ENCODE results near the gene SF1. TPM values are rescaled to one million over a fixed set of nuclear protein-coding genes. Genes with fewer than 3 reads are reported as not detected.

The SF1 gene
- total RNA-seq, 1 experiment from 2014 or later: 170 TPM

DNA sequence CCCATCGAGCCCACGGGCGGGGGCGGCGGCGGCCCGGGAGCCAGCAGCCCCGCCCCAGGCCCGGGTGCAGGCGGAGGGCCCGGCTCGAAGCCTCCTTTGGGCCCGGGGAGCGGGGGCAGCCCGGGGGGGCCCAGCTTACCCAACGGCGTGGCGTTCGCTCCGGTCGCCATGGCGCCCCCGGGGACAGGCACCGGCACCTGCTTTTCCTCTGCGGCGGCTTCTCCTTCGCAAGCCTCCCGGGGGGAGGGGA, 194 bp downstream of the SF1 start:
- no peak for DNase-seq (ENCODE audit: low read depth in 1 of 2, low spot score in 2 of 2)
- peaks cover 18% of the 10 kb centered on the region for H3K4me1 ChIP-seq (replicated peaks)
- 0 out of 2 replicates have a peak, but pooled peaks cover 2% of the 10 kb centered on the region for H3K9me3 ChIP-seq (replicated peaks)
- H3K4me3 ChIP-seq: peak overlapping the region; percentile 98
- no peaks in the 10 kb centered on the region for H3K27me3 ChIP-seq (replicated peaks)
- H3K27ac ChIP-seq: peak overlapping the region; percentile 85
- peaks cover 48% of the 10 kb centered on the region for H3K36me3 ChIP-seq

DNA sequence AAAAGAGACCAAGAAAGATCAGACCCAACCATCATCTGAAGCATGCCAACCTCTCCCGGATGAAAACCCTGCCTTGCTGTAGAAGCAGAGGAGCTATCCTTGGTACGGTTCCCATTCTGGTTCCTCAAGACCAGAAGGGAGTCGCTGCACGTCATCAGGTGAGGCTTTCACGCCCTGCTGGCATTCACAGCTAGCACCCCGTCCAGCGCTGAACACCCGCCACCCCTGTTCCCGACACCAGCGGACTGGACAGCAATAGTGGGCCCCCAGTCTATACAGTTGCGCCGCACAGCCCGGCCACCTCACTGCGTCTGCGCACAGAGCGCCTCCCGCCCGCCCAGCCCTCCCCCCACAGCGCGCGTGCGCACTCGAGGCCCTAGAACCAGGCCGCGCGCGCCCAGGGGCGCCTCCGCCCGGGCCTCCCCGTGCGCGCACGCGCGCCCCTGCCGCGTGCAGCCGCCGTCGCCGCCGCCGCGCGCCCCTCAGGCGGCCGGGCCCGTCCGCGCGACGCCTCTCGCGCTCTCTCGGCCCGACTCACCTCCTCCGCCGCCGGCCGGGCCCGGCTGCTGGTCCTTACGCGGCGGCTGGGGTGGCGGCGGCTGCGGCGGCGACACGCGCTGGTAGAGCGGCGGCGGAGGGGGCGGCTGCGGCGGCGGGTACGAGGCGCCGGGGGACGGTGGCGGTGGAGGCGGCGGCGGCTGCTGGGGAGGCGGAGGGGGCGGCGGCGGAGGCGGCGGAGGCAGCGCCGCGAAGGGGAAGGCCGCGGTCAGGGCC, 706 bp downstream of the SF1 start:
- Histone ChIP-seq H3K36me3 (peaks cover 53% of the 10 kb centered on the region), H3K9me3 (replicated peaks) (0 out of 2 replicates have a peak, but pooled peaks cover 2% of the 10 kb centered on the region), H3K4me1 (replicated peaks) (peaks cover 18% of the 10 kb centered on the region), H3K27ac (peak overlapping the region; percentile 85), H3K4me3 (peak overlapping the region; percentile 98), H3K27me3 (replicated peaks) (no peaks in the 10 kb centered on the region)
- DNase-seq (ENCODE audit: low read depth in 1 of 2, low spot score in 2 of 2): peak; percentile 91 to 92

DNA sequence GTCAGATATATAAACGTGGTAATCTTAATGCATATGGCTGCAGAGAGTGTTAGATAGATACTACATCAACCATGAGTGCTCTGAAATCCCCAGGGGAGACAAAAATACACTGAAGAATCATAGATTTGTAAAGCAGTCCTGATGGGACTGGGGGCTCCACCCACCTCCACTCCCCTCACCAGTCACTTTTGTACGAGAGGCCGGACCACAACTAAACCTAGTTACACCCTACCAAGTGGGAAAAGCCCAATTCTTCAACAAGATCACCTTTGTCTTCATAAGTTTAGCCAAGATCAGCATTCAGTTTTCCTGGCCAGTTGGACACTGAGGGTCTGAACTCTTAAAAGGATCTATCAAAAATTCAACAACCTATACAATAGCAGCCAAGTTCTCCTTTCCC, 1.5 kb downstream of the SF1 start:
- H3K9me3 ChIP-seq (replicated peaks): 0 out of 2 replicates have a peak, but pooled peaks cover 2% of the 10 kb centered on the region
- H3K4me3 ChIP-seq: peak overlapping the region; percentile 98
- no peak overlapping the region for H3K27ac ChIP-seq
- peaks cover 61% of the 10 kb centered on the region for H3K36me3 ChIP-seq
- no peaks in the 10 kb centered on the region for H3K27me3 ChIP-seq (replicated peaks)
- no peak for DNase-seq (ENCODE audit: low read depth in 1 of 2, low spot score in 2 of 2)
- peaks cover 18% of the 10 kb centered on the region for H3K4me1 ChIP-seq (replicated peaks)

DNA sequence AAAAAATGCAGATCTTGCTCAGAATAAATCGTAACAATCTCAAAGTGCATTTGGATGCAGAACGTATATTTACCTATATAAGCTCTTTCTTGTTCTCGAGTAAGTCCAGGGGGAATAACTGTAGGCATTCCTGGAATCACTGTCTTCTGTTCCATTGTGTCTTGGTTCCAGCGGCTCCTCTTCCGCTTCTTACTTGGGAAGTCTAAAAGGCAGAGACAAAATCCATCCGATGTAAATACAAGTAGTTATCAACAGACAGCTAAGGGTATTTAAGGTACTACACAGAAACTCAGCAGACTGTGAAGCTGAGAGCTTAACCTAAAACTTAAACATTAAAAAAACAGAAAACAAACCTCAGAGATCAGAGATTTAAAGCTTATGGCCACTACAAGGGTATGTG, 1.9 kb downstream of the SF1 start:
- H3K4me3 ChIP-seq: peak overlapping the region; percentile 98; the same call in 1 of the 2 replicates
- H3K36me3 ChIP-seq: peaks cover 65% of the 10 kb centered on the region
- H3K27me3 ChIP-seq (replicated peaks): no peaks in the 10 kb centered on the region
- no peak overlapping the region for H3K27ac ChIP-seq
- H3K9me3 ChIP-seq (replicated peaks): 0 out of 2 replicates have a peak, but pooled peaks cover 2% of the 10 kb centered on the region
- peaks cover 18% of the 10 kb centered on the region for H3K4me1 ChIP-seq (replicated peaks)
- DNase-seq (ENCODE audit: low read depth in 1 of 2, low spot score in 2 of 2): no peak

DNA sequence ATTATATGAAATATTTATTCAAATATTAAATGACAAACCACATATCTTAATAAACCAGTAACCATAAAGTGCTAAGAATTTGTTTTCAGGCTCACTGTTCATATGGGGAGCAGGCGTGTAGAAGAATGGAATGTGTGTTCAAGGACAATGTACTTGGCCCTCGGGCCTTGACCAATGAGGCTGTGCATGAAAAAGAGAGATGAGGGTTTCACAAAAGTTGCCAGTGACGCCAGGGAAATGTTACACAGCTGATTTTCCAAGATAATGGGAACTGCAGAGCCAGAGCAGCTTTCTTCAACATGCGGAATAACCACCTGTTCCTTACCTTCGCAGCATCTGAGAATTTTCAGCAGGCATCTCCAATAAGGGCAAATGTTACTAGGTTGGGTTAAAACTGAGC, 4.2 kb downstream of the SF1 start:
- no peak overlapping the region for H3K4me3 ChIP-seq
- no peaks in the 10 kb centered on the region for H3K27me3 ChIP-seq (replicated peaks)
- H3K36me3 ChIP-seq: peaks cover 88% of the 10 kb centered on the region
- DNase-seq (ENCODE audit: low read depth in 1 of 2, low spot score in 2 of 2): no peak
- H3K27ac ChIP-seq: no peak overlapping the region
- H3K9me3 ChIP-seq (replicated peaks): 0 out of 2 replicates have a peak, but pooled peaks cover 2% of the 10 kb centered on the region
- peaks cover 11% of the 10 kb centered on the region for H3K4me1 ChIP-seq (replicated peaks)

DNA sequence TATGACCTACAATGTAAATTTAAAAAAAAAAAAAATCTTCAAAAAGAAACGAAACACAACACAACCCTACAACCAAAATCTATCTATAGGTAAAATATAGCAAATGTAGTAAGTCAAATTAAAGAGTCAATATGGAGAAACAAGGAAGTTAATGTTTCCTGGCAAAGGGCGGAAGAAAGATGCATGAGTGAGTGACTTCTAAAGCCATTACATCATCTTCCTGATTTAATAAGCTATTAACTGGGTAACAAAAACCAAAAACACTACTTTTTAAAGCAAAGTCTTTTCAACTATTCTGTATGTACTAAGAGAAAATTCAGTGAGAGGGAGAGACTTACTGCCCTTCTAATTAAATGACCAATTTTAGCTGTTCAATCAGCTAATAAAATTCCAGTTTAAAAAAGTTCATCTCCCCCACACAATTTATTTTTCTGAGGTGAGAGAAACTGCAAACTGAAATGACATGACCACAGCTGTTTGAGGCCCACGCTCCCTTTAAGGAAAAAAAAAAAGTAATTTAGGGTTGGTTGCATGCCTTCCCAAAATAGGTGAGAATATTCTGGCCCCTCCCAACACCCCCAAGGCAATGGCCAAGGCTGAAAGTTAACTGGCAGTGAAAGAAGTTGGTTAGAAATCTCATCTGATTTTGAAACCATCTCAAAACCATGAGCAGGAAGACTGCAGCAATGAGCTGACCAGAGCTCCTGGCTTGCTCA, 5.9 kb downstream of the SF1 start:
- H3K27me3 ChIP-seq (replicated peaks): no peaks in the 10 kb centered on the region

DNA sequence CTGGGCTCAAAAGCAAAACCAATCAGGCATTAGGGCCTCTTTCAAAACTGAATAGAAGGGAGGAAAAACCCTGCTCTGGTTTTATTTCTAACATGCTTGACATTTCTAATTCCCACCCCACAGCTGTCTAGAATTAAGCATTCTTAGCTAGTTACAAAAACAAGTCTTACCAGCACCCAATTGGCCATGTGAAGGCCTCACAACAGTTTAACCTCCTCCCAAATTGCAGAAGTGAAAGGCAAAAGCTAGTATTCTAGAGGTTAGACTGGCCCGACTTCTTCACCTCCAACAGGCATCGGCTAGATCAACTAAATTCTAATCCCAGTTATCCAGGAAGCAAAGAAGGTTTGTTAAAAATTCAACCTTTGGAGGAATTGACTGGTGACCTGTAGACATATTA, 6.5 kb downstream of the SF1 start:
- Histone ChIP-seq H3K9me3 (replicated peaks) (no peaks in the 10 kb centered on the region), H3K27me3 (replicated peaks) (no peaks in the 10 kb centered on the region), H3K27ac (no peak overlapping the region), H3K4me1 (replicated peaks) (peaks cover 22% of the 10 kb centered on the region), H3K36me3 (peaks cover 100% of the 10 kb centered on the region), H3K4me3 (no peak overlapping the region)
- no peak for DNase-seq (ENCODE audit: low read depth in 1 of 2, low spot score in 2 of 2)

More for the DNA sequence above, 5.9 kb downstream of the SF1 start:
- H3K4me3 ChIP-seq: no peak overlapping the region
- H3K9me3 ChIP-seq (replicated peaks): 0 out of 2 replicates have a peak, but pooled peaks cover 2% of the 10 kb centered on the region
- H3K27ac ChIP-seq: no peak overlapping the region
- no peak for DNase-seq (ENCODE audit: low read depth in 1 of 2, low spot score in 2 of 2)
- H3K4me1 ChIP-seq (replicated peaks): peaks cover 19% of the 10 kb centered on the region
- H3K36me3 ChIP-seq: peaks cover 100% of the 10 kb centered on the region

DNA sequence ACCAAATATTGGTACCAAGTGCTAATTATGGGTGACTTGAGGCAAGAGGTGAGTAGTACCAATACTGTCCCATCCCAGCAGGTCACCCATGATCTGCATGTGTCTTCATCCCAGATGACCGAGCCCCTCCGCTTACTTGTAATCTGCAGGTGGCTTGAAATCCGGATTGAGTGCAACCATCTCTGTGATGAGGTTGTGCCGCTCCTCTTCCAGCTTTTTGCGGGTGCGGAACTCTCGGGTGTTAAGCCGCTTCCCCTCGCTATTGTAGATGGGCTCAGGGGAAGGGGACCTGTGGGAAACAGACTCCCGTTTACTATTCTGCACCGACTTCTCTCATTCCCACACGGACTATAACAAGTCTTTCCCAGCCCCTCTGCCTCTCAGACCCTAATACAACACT, 8.2 kb downstream of the SF1 start:
- H3K4me3 ChIP-seq: no peak overlapping the region
- no peak for DNase-seq (ENCODE audit: low read depth in 1 of 2, low spot score in 2 of 2)
- peaks cover 97% of the 10 kb centered on the region for H3K36me3 ChIP-seq
- no peaks in the 10 kb centered on the region for H3K9me3 ChIP-seq (replicated peaks)
- H3K27me3 ChIP-seq (replicated peaks): no peaks in the 10 kb centered on the region
- H3K4me1 ChIP-seq (replicated peaks): peaks cover 22% of the 10 kb centered on the region
- no peak overlapping the region for H3K27ac ChIP-seq

DNA sequence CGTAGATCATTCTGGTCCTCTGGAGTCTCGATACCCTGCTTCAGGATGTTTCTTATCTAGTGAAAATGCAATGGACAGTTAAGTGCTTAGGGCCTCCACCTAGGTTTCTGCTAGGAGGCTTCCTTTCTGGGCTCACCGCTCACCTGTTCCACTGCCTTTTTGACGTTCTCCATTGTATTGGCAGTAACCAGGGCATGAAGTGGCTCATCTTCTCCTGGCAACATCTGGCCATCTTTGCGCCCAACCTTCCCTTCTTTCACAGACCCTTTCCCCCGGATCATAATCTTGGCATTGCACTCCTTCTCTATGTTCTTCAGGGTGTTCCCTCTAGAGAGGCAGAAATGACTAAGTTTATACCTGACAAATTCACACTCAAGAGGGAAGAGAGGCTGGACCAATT, 9.1 kb downstream of the SF1 start:
- Histone ChIP-seq H3K27me3 (replicated peaks) (no peaks in the 10 kb centered on the region), H3K4me3 (no peak overlapping the region), H3K9me3 (replicated peaks) (no peaks in the 10 kb centered on the region), H3K36me3 (peaks cover 97% of the 10 kb centered on the region), H3K27ac (no peak overlapping the region), H3K4me1 (replicated peaks) (peaks cover 31% of the 10 kb centered on the region)
- no peak for DNase-seq (ENCODE audit: low read depth in 1 of 2, low spot score in 2 of 2)

DNA sequence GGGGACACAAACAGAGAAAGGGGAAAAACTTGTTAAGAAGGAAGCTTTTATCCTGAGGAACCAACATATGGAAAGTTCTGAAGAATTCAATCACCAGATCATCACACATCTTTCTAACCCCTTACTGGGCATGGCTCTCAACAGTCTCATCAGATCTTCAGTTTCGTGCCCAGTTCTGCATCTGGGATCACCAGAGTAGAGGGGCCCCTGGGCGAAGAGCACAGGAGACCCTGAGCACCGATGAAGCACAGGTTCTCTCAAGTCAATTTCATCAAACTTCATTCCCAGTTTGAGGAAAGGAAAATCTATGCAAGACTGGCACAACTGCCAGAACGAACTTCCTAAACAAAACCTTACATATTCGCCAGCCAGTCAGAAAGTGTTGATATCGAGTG, 10.0 kb downstream of the SF1 start:
- H3K4me1 ChIP-seq (replicated peaks): peaks cover 41% of the 10 kb centered on the region
- H3K9me3 ChIP-seq (replicated peaks): no peaks in the 10 kb centered on the region
- no peak overlapping the region for H3K27ac ChIP-seq
- no peaks in the 10 kb centered on the region for H3K27me3 ChIP-seq (replicated peaks)
- peaks cover 97% of the 10 kb centered on the region for H3K36me3 ChIP-seq
- no peak for DNase-seq (ENCODE audit: low read depth in 1 of 2, low spot score in 2 of 2)
- H3K4me3 ChIP-seq: no peak overlapping the region

DNA sequence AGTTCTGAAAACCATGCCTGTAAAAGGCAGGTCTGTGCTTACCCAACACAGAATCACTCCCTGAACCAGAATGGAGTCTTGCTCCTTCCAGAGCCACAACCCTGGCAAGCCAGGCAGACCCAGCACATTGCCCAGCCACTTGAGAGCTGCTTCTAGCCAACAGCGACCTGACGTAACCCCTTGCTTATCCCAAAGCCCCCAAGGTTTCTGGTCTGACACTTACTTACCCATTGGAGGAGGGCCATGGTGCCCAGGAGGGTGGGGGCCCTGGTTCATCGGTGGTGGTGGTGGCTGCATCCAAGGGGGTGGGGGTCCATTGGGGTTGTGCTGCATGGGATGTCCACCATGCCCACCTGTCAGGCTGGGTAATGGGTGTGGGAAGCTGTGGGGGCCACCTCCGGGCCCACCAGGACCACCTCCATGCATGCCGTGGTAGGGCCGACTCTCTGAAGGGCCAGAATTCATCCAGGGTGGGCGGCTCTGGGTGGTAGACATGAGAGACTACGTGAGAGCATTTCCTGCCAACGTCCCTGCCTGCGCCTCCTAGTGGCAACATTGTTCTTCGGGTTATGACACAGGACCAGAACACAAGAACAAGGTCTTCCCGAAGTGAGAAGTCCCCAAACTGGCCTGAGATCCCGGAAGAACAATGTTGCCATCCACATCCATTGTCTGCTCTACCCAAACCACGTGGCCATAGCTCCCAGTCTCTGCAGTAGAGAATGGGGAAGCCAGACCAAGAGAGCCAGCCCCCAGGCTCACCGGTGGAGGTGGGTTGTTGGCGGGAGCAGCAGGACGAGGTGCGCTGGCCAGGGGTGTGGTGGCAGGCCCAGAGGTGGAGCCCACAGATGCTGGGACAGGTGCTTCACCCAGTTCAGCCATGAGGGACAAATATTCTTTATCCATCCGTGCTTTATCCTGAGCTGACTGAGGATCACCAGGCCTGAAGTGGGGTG, 10.7 kb downstream of the SF1 start:
- H3K27ac ChIP-seq: peak overlapping the region; percentile 15; the same call in 1 of the 2 replicates
- H3K4me3 ChIP-seq: no peak overlapping the region
- no peaks in the 10 kb centered on the region for H3K27me3 ChIP-seq (replicated peaks)
- H3K9me3 ChIP-seq (replicated peaks): no peaks in the 10 kb centered on the region
- peaks cover 97% of the 10 kb centered on the region for H3K36me3 ChIP-seq
- H3K4me1 ChIP-seq (replicated peaks): peaks cover 47% of the 10 kb centered on the region
- peak; percentile 72 to 95 for DNase-seq (ENCODE audit: low read depth in 1 of 2, low spot score in 2 of 2)

DNA sequence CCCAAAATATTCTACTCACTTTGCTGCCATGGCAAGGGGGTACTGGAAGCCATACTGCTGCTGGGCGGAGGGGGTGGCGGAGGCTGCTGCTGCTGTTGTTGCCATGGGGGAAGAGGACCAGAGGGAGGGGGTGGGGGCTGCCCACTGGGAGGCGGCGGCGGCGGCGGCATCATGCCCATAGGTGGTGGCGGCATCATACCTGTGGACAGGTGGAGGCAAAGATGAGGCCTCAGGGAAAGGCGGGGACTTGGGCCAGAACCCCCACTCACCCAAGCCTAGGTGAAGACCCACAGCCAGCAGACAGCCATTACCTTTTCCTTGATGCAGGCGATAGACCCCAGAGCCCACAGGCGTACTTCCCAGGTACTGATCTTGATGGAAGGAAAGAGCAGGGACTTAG, 11.5 kb downstream of the SF1 start:
- DNase-seq (ENCODE audit: low read depth in 1 of 2, low spot score in 2 of 2): no peak
- Histone ChIP-seq H3K9me3 (replicated peaks) (no peaks in the 10 kb centered on the region), H3K4me3 (no peak overlapping the region), H3K27ac (no peak overlapping the region), H3K4me1 (replicated peaks) (peaks cover 55% of the 10 kb centered on the region), H3K36me3 (peaks cover 97% of the 10 kb centered on the region), H3K27me3 (replicated peaks) (no peaks in the 10 kb centered on the region)

DNA sequence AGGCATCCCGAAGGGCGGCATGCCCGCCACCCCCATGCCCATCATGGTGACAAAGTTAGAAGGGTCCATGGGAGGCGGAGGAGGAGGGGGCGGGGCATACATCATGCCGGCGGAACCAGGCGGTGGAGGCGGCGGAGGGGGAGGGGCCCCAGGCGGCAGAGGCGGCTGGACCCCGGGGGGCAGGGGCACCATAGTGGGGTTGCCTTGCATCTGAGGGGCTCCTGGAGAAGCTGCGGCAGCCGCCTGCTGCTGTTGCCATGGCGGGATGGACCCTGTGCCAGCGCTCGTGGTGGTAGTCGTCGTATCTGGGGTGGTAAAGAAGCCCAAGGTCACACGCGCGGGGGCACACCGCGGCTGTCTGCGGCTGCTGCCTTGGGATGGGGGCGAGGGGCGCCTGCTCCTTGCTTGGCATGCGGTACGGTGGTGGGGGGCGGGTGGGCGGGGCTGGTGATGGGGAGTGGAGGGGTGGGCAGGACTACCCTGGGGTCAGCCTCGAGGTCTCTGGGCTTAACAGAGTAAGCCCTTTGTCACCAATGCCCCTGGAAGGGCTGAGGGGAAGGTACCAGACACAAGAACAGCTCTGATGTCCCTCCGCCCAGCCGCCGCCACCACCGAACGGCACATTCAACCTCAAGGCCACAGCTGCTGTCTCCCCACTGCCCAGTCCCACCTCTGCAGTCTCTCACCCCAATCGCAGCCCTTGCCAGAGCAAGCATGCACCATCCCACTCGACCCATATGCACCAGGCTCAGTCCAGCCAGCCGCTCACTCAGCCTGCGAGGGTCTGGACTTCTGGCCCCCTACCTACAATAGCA, 12.3 kb downstream of the SF1 start:
- H3K4me3 ChIP-seq: no peak overlapping the region
- H3K36me3 ChIP-seq: peaks cover 97% of the 10 kb centered on the region

More for the DNA sequence above, 12.3 kb downstream of the SF1 start:
- Histone ChIP-seq H3K27me3 (replicated peaks) (no peaks in the 10 kb centered on the region), H3K4me1 (replicated peaks) (peaks cover 59% of the 10 kb centered on the region), H3K9me3 (replicated peaks) (no peaks in the 10 kb centered on the region), H3K27ac (no peak overlapping the region)
- peak in 1 of 2 experiments; percentile 57 for DNase-seq (ENCODE audit: low read depth in 1 of 2, low spot score in 2 of 2)
